Lung (tissue), 12 donors: ENCODE results near the gene MAP4K1. TPM values are rescaled to one million over a fixed set of nuclear protein-coding genes. Genes with fewer than 3 reads are reported as not detected.

Experiments
- ATAC-seq: fragments of 200-7000 bp; cut with Tn5 transposase; one replicate; pipeline ENCODE4 v1.9.1; 2020; ENCODE audit warnings: moderate number of reproducible peaks; ENCODE audit not compliant: insufficient read depth, low FRiP score
- DNase-seq, 3 donors: peaks; one replicate each; pipeline ENCODE4 v3.0.0-alpha.2; 2013 to 2017
- H3K27ac ChIP-seq, 2 donors: one replicate each; pipeline ENCODE4 v1.5.1; 2013; ENCODE audit warnings: mild to moderate bottlenecking in 2 of 2, moderate library complexity in 2 of 2, control low read depth in 1 of 2, inconsistent platforms in 1 of 2, low read depth in 1 of 2, low read length in 1 of 2
- H3K27me3 ChIP-seq, 3 donors: one replicate each; pipeline ENCODE4 v1.5.1; 2013; ENCODE audit warnings: low read length in 2 of 3; ENCODE audit not compliant: control insufficient read depth in 3 of 3, insufficient read depth in 3 of 3
- H3K36me3 ChIP-seq, 4 donors: one replicate each; pipeline ENCODE4 v1.5.1; 2013; ENCODE audit warnings: low read length in 4 of 4, mild to moderate bottlenecking in 1 of 4, moderate library complexity in 1 of 4; ENCODE audit not compliant: control insufficient read depth in 4 of 4, insufficient read depth in 4 of 4
- H3K4me1 ChIP-seq, 5 donors: one replicate each; pipeline ENCODE4 v1.5.1; 2013; ENCODE audit warnings: low read length in 5 of 5, mild to moderate bottlenecking in 2 of 5, moderate library complexity in 1 of 5; ENCODE audit not compliant: control insufficient read depth in 5 of 5, insufficient read depth in 5 of 5
- H3K4me3 ChIP-seq: one replicate; pipeline ENCODE4 v1.5.1; 2013; ENCODE audit warnings: mild to moderate bottlenecking, control low read depth, moderate library complexity
- H3K9ac ChIP-seq, 2 donors: one replicate each; pipeline ENCODE4 v1.5.1; 2013; ENCODE audit warnings: low read length in 2 of 2, control low read depth in 1 of 2; ENCODE audit not compliant: insufficient read depth in 1 of 2
- H3K9me3 ChIP-seq, 4 donors: one replicate each; pipeline ENCODE4 v1.5.1; 2013; ENCODE audit warnings: low read length in 3 of 4, mild to moderate bottlenecking in 1 of 4, moderate library complexity in 1 of 4; ENCODE audit not compliant: control insufficient read depth in 4 of 4, insufficient read depth in 3 of 4
- CTCF ChIP-seq: IDR thresholded peaks from 2 replicates; pipeline ENCODE4 v1.5.1; 2012; ENCODE audit warnings: mild to moderate bottlenecking; ENCODE audit errors: control extremely low read depth, extremely low read depth
- WGBS, 2 donors: extraction: QIAGEN DNeasy Blood & Tissue Kit; methylation state at CpG; one replicate each; pipeline ENCODE4 v1.1.7; 2013; 5-methylcytosine and 5-hydroxymethylcytosine counted together
- polyA plus RNA-seq, 2 donors: library from polyadenylated mRNA; stranded (reverse); fragments of 200-250 nt; gene quantifications; one replicate each; pipeline ENCODE4 v1.2.1, GENCODE V29; 2013
- total RNA-seq, 2 donors: library from RNA; depleted of rRNA in 1 of 2; stranded (reverse); fragments of >200 nt in 1 of 2; gene quantifications; one replicate each; pipeline ENCODE4 v1.2.1, GENCODE V29; 2014 to 2021
- donor health status: control.
- donor health status: control.
- donor health status: Bipolar disorder and iron deficiency.
- donor health status: healthy.
- donor health status: DM: yes; HTN: yes; CAD: no.

Gene MAP4K1
- total and polyA plus RNA-seq, 4 donors = 4.0 to 13.1 (median 8.4) TPM

- H3K36me3 ChIP-seq = no peaks in the 10 kb centered on the region
- no peak for TF ChIP-seq CTCF
- no peak for ATAC-seq
- H3K27me3 ChIP-seq = no peaks in the 10 kb centered on the region
- H3K9ac ChIP-seq = peak overlapping the region; percentile 34 to 84
- DNase-seq = no peak
- H3K4me1 ChIP-seq = peaks cover 23 to 66% (median 31%) of the 10 kb centered on the region in 5 donors
- H3K4me3 ChIP-seq = peak overlapping the region; percentile 96
- H3K9me3 ChIP-seq = no peaks in the 10 kb centered on the region
- H3K27ac ChIP-seq = peak overlapping the region; percentile 85 to 99
- 25 to 27% methylated on average over 8 of the region's 8 CpGs for WGBS, 2 donors
Observed at GRCh38 chr19:38650172-38650775, 32.5 kb upstream of the MAP4K1 start.

- Histone ChIP-seq H3K4me3 (peak overlapping the region; percentile 96), H3K27me3 (no peaks in the 10 kb centered on the region), H3K9ac (peak overlapping the region; percentile 83 to 84), H3K27ac (peak overlapping the region; percentile 85 to 99), H3K36me3 (no peaks in the 10 kb centered on the region), H3K9me3 (no peaks in the 10 kb centered on the region), H3K4me1 (peaks cover 17 to 58% (median 24%) of the 10 kb centered on the region in 5 donors)
- no peak for ATAC-seq
- WGBS, 2 donors = 14 to 21% methylated on average over 15 of the region's 15 CpGs
- no peak for DNase-seq
- no peak for TF ChIP-seq CTCF
Observed at GRCh38 chr19:38649305-38650171, 31.8 kb upstream of the MAP4K1 start.

GRCh38 chr19:38648769-38649304 is 31.1 kb upstream of the MAP4K1 start:
- Histone ChIP-seq H3K9ac (peak overlapping the region; percentile 83 to 84), H3K9me3 (no peaks in the 10 kb centered on the region), H3K36me3 (no peaks in the 10 kb centered on the region), H3K27ac (peak overlapping the region; percentile 85 to 99), H3K27me3 (no peaks in the 10 kb centered on the region), H3K4me1 (peaks cover 15 to 51% (median 23%) of the 10 kb centered on the region in 5 donors), H3K4me3 (peak overlapping the region; percentile 96)
- no peak for ATAC-seq
- WGBS, 2 donors = 0% methylated on average over 13 of the region's 13 CpGs
- no peak for DNase-seq
- no peak for TF ChIP-seq CTCF
